WTC11 (cell line): ENCODE data around the gene PKN3. TPM values are rescaled to one million over a fixed set of nuclear protein-coding genes. Genes with fewer than 3 reads are reported as not detected.

ENCODE experiments used
- ATAC-seq: fragments of 200-7000 bp; cut with Tn5 transposase; 2 replicates; pipeline ENCODE4 v1.10.0; 2021; ENCODE audit warnings: mild to moderate bottlenecking, moderate library complexity
- CTCF ChIA-PET: fragments of 300-600 bp; sonication (Branson Sonifier 250); formaldehyde crosslinking; loops from one replicate; lab custom pipeline; 2021; ENCODE audit warnings: antibody characterized with exemption; lab: Charles Lee
- POLR2A ChIA-PET: fragments of 350-600 bp; sonication (Branson Sonifier 250); formaldehyde crosslinking; loops from one replicate; lab custom pipeline; 2021; ENCODE audit warnings: antibody characterized with exemption; lab: Charles Lee
- DNase-seq: peaks from one replicate; pipeline ENCODE4 v3.0.0; 2021; ENCODE audit warnings: low spot score
- H3K27ac Mint-ChIP-seq: 2 replicates; pipeline ENCODE4 v1.8.0; 2021; ENCODE audit warnings: mixed read lengths
- H3K27me3 Mint-ChIP-seq: 2 replicates; pipeline ENCODE4 v1.8.0; 2021; ENCODE audit warnings: low read depth, mild to moderate bottlenecking, moderate library complexity, mixed read lengths
- H3K36me3 Mint-ChIP-seq: 2 replicates; pipeline ENCODE4 v1.8.0; 2021; ENCODE audit warnings: mixed read lengths
- H3K4me1 Mint-ChIP-seq: 2 replicates; pipeline ENCODE4 v1.8.0; 2022; ENCODE audit warnings: mixed read lengths
- H3K4me3 Mint-ChIP-seq: 2 replicates; pipeline ENCODE4 v1.8.0; 2021; ENCODE audit warnings: mild to moderate bottlenecking, moderate library complexity, mixed read lengths
- H3K9me3 Mint-ChIP-seq: 2 replicates; pipeline ENCODE4 v1.8.0; 2021; ENCODE audit warnings: mixed read lengths
- ATF2 ChIP-seq: sonication (generic); formaldehyde crosslinking; IDR thresholded peaks from 2 replicates; pipeline ENCODE4 v1.8.1; 2022; ENCODE audit warnings: low read depth, missing genetic modification reagents, borderline replicate concordance
- ESRRA ChIP-seq: sonication (generic); formaldehyde crosslinking; IDR thresholded peaks from 2 replicates; pipeline ENCODE4 v1.8.1; 2022; ENCODE audit warnings: mild to moderate bottlenecking, missing genetic modification reagents, borderline replicate concordance
- GABPB1 ChIP-seq: sonication (generic); formaldehyde crosslinking; IDR thresholded peaks from 2 replicates; pipeline ENCODE4 v1.8.1; 2023; ENCODE audit warnings: mild to moderate bottlenecking, missing genetic modification reagents
- GRHL2 ChIP-seq: fragments of 250-450 bp; sonication (Bioruptor Pico); IDR thresholded peaks from 2 replicates; pipeline ENCODE4 v1.8.0; 2022; ENCODE audit warnings: mild to moderate bottlenecking, moderate library complexity; ENCODE audit not compliant: insufficient replicate concordance, severe bottlenecking
- GTF2I ChIP-seq: fragments of 250-450 bp; sonication (Bioruptor Pico); conservative IDR thresholded peaks from 2 replicates; pipeline ENCODE4 v1.4.0; 2021; ENCODE audit warnings: mild to moderate bottlenecking
- HMGA2 ChIP-seq: fragments of 250-450 bp; sonication (Bioruptor Pico); IDR thresholded peaks from 2 replicates; pipeline ENCODE4 v1.4.0; 2021; ENCODE audit warnings: mild to moderate bottlenecking, moderate library complexity
- MAX ChIP-seq: sonication (generic); formaldehyde crosslinking; IDR thresholded peaks from 2 replicates; pipeline ENCODE4 v1.8.0; 2022; ENCODE audit warnings: mild to moderate bottlenecking, missing genetic modification reagents
- MLX ChIP-seq: sonication (generic); formaldehyde crosslinking; IDR thresholded peaks from 2 replicates; pipeline ENCODE4 v1.8.1; 2023; ENCODE audit warnings: mild to moderate bottlenecking, missing genetic modification reagents, moderate library complexity
- NFE2L1 ChIP-seq: sonication (generic); formaldehyde crosslinking; IDR thresholded peaks from 2 replicates; pipeline ENCODE4 v1.8.1; 2023; ENCODE audit warnings: missing genetic modification reagents
- ZNF121 ChIP-seq: sonication (generic); formaldehyde crosslinking; IDR thresholded peaks from 2 replicates; pipeline ENCODE4 v1.8.0; 2023; ENCODE audit warnings: missing genetic modification reagents
- ZNF317 ChIP-seq: sonication (generic); formaldehyde crosslinking; IDR thresholded peaks from 2 replicates; pipeline ENCODE4 v1.8.1; 2023; ENCODE audit warnings: low read depth, mild to moderate bottlenecking, moderate library complexity, missing genetic modification reagents, borderline replicate concordance
- total RNA-seq: library from RNA; stranded (reverse); gene quantifications from 3 replicates; pipeline ENCODE4 v1.2.3, GENCODE V29; 2021
- TF ChIP-seq, protein P1 (sequence below): sonication (generic); formaldehyde crosslinking; IDR thresholded peaks from 2 replicates; pipeline ENCODE4 v1.8.0; 2023; ENCODE audit warnings: mild to moderate bottlenecking, missing genetic modification reagents
- TF ChIP-seq, protein P2 (sequence below): fragments of 250-450 bp; sonication (Bioruptor Pico); IDR thresholded peaks from 2 replicates; pipeline ENCODE4 v1.9.0; 2021; ENCODE audit warnings: mild to moderate bottlenecking

PKN3 gene
- total RNA-seq, 1 experiment from 2014 or later = 24.1 TPM

DNA sequence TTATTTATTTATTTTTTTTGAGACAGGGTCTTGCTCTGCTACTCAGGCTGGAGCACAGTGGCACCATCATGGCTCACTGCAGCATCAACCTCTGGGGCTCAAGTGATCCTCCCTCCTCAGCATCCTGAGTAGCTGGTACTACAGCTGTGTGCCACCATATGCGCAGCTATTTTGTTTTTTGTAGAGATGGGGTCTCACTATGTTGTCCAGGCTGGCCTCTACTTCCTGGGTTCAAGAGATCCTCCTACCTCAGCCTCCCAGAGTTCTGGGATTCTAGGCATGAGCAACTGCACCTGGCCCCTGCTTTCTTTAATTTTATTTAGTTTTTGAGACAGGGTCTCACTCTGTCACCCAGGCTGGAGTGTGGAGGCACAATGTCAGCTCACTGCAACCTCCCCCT is 41.1 kb downstream of the PKN3 start:
- no peaks in the 10 kb centered on the region for H3K9me3 Mint-ChIP-seq
- CTCF ChIA-PET = interaction anchor here (0.7 to 3.8 kb wide), 3 partner anchors 10 to 304 kb away, joined by 4 to 17 read pairs (median 5); partner anchors contain the start of gene ZDHHC12
- H3K4me1 Mint-ChIP-seq = no peaks in the 10 kb centered on the region
- no peak overlapping the region for H3K27ac Mint-ChIP-seq
- no peak for DNase-seq
- no peak for ATAC-seq
- POLR2A ChIA-PET = no interaction called here
- no peaks in the 10 kb centered on the region for H3K27me3 Mint-ChIP-seq
- no peaks in the 10 kb centered on the region; the same call in 1 of the 2 replicates for H3K36me3 Mint-ChIP-seq
- TF ChIP-seq ESRRA (no peak), GABPB1 (no peak), GTF2I (0 out of 2 replicates have a peak, but pooled peaks have one; percentile 26), ATF2 (CRISPR knock-in tag) (no peak), GRHL2 (CRISPR knock-in tag) (no peak), ZNF121 (0 out of 2 replicates have a peak, but pooled peaks have one; percentile 37)
- H3K4me3 Mint-ChIP-seq = no peak overlapping the region

DNA sequence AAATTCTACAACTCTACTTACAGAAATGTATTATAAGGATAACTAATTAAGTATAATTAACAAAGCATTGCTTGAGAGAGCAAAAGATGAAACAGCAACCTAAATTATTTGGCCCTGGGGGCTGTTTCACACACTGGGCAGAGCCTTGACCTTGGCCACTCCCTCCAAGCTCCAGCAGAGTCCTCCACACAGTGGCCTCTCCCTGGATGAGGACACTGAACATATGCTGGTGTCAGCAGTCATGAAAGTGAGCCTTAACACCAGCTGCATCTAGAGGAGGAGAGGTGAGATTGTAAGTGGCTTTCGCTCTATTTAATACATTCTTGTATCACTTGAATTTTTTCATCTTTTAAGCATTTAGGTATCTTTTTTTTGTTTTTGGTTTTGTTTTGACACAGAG is 44.9 kb downstream of the PKN3 start:
- DNase-seq (no peak), ATAC-seq (no peak)
- Mint-ChIP-seq H3K4me1 (no peaks in the 10 kb centered on the region), H3K27ac (no peak overlapping the region; the same call in 1 of the 2 replicates), H3K36me3 (no peaks in the 10 kb centered on the region), H3K9me3 (no peaks in the 10 kb centered on the region), H3K4me3 (no peak overlapping the region), H3K27me3 (no peaks in the 10 kb centered on the region)
- ChIA-PET POLR2A (interaction anchor here (0.6 kb wide), 2 partner anchors 12 to 397 kb away, joined by 3 to 4 read pairs; no protein-coding TSS in a partner anchor), CTCF (interaction anchor here (1.1 to 3.8 kb wide), 3 partner anchors 14 to 97 kb away, joined by 3 to 17 read pairs (median 8); no protein-coding TSS in a partner anchor)
- TF ChIP-seq, protein P1, sequence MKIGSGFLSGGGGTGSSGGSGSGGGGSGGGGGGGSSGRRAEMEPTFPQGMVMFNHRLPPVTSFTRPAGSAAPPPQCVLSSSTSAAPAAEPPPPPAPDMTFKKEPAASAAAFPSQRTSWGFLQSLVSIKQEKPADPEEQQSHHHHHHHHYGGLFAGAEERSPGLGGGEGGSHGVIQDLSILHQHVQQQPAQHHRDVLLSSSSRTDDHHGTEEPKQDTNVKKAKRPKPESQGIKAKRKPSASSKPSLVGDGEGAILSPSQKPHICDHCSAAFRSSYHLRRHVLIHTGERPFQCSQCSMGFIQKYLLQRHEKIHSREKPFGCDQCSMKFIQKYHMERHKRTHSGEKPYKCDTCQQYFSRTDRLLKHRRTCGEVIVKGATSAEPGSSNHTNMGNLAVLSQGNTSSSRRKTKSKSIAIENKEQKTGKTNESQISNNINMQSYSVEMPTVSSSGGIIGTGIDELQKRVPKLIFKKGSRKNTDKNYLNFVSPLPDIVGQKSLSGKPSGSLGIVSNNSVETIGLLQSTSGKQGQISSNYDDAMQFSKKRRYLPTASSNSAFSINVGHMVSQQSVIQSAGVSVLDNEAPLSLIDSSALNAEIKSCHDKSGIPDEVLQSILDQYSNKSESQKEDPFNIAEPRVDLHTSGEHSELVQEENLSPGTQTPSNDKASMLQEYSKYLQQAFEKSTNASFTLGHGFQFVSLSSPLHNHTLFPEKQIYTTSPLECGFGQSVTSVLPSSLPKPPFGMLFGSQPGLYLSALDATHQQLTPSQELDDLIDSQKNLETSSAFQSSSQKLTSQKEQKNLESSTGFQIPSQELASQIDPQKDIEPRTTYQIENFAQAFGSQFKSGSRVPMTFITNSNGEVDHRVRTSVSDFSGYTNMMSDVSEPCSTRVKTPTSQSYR (CRISPR knock-in tag) = no peak
- TF ChIP-seq NFE2L1 (CRISPR knock-in tag) = no peak
- TF ChIP-seq, protein P2, sequence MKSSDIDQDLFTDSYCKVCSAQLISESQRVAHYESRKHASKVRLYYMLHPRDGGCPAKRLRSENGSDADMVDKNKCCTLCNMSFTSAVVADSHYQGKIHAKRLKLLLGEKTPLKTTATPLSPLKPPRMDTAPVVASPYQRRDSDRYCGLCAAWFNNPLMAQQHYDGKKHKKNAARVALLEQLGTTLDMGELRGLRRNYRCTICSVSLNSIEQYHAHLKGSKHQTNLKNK = no peak

DNA sequence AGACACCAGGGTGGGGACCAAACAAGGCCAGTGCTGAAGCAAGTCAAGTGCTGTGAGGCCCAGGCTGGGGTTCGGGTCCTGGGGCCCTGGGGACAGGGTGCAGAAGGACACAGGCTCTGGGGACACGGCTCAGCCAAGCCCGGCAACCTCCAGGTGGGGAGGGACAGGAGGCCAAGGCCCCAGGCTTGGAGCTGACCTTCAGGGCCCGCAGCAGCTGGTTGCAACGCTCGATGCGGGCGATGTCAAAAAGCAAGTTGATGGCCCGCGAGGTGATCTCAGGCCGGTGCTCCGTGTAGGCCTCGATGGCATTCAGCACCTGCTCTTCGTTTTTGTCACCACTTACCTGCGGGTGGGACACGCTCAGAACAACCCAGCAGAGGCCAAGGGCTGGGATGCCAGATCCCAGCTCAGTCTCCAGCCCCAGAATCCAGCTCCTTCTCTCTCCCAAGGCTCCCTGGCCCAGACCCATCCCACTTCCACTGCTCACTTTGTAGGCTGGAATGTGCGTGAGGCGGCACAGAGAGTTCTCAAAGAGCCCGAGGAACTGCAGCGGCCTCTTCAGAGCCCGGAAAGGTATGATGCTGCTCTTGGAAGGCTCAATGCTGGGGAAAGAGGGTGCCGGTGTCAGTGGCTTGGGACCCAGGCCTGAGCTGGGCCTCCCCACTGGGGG is 48.8 kb downstream of the PKN3 start:
- H3K27me3 Mint-ChIP-seq = no peaks in the 10 kb centered on the region
- POLR2A ChIA-PET = no interaction called here
- no peak overlapping the region for H3K4me3 Mint-ChIP-seq
- H3K4me1 Mint-ChIP-seq = no peaks in the 10 kb centered on the region
- no peaks in the 10 kb centered on the region for H3K9me3 Mint-ChIP-seq
- CTCF ChIA-PET = interaction anchor here (0.6 to 1.2 kb wide), 3 partner anchors 14 to 802 kb away, joined by 3 to 5 read pairs (median 4); no protein-coding TSS in a partner anchor
- no peak for ATAC-seq
- H3K36me3 Mint-ChIP-seq = no peaks in the 10 kb centered on the region
- no peak overlapping the region for H3K27ac Mint-ChIP-seq
- TF ChIP-seq ZNF317 (CRISPR knock-in tag) (no peak), MLX (CRISPR knock-in tag) (no peak), MAX (no peak), HMGA2 (CRISPR knock-in tag) (no peak)
- TF ChIP-seq, protein P1 (CRISPR knock-in tag) = no peak
- no peak for DNase-seq
